NCI-H510A treated with DMSO at 0.1 percent for 48 hours (cell line): ENCODE results near the gene OSMR.

Source experiments
- DNase-seq: peaks from one replicate; lab custom pipeline; 2025; lab: John Stamatoyannopoulos, UW

OSMR gene

GRCh38 chr5:38926121-38926520, 80.3 kb downstream of the OSMR start:
- no peak for DNase-seq

GRCh38 chr5:38927470-38927869, 81.7 kb downstream of the OSMR start:
- DNase-seq, result no peak

- DNase-seq, result no peak
These were observed 84.0 kb downstream of the OSMR start for GRCh38 chr5:38929838-38930237.

- DNase-seq, result no peak
These were observed 85.9 kb downstream of the OSMR start for GRCh38 chr5:38931731-38932130.

- no peak for DNase-seq
These were observed 87.1 kb downstream of the OSMR start for GRCh38 chr5:38932854-38933408.

GRCh38 chr5:38935437-38935836, 89.6 kb downstream of the OSMR start:
- DNase-seq, result no peak

GRCh38 chr5:38936269-38936668, 90.5 kb downstream of the OSMR start:
- no peak for DNase-seq

GRCh38 chr5:38938424-38938823, 92.6 kb downstream of the OSMR start:
- no peak for DNase-seq

GRCh38 chr5:38938973-38939372, 93.2 kb downstream of the OSMR start:
- no peak for DNase-seq

- DNase-seq, result no peak
These were observed 94.5 kb downstream of the OSMR start for GRCh38 chr5:38940230-38940858.

- DNase-seq, result no peak
These were observed 96.1 kb downstream of the OSMR start for GRCh38 chr5:38941912-38942311.

GRCh38 chr5:38944282-38944681, 98.5 kb downstream of the OSMR start:
- no peak for DNase-seq

- DNase-seq, result no peak
These were observed 102.7 kb downstream of the OSMR start for GRCh38 chr5:38948501-38948900.

- DNase-seq, result no peak
These were observed 107.7 kb downstream of the OSMR start for GRCh38 chr5:38953426-38954012.

- no peak for DNase-seq
These were observed 115.9 kb downstream of the OSMR start for GRCh38 chr5:38961691-38962090.

GRCh38 chr5:38968665-38969064, 122.9 kb downstream of the OSMR start:
- DNase-seq, result no peak

GRCh38 chr5:38978036-38978435, 132.2 kb downstream of the OSMR start:
- DNase-seq, result no peak

GRCh38 chr5:38979535-38979934, 133.7 kb downstream of the OSMR start:
- no peak for DNase-seq
